ENCODE data around the gene TELO2.

DNA sequence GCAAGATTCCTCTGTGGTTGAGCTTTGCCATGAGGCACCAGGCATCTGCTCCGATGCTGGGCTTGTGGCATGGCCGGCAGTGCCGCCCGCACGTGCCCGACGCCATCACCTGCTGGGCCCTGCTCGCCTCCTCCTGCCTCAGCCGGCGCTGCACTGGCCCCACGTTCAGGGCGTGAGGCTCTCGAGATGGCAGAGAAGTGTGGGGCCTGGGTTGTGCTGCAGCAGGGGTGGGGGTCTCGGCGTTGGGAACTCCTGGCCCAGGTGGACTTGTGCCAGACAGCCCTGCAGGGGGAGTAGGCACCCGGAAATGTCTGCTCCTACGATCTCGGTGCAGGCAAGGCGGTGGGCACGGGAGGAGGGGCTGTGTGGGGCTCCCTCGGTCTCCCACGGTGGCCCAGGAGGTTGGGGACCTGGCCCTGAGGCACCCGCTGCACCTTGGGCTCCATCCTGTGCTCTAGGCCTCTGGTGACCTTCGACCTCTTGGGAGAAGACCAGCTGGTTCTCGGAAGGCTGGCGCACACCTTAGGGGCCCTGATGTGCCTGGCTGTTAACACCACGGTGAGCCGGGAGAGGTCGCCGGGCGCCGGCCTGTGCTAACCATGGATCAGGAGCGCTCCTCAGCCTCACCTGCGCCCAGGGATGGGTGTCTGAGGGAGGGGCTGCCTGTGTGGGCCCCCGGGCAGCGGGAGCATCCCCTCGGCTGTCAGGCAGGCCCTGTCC, 13.5 kb downstream of the TELO2 start:
- TF ChIP-seq, protein P1, sequence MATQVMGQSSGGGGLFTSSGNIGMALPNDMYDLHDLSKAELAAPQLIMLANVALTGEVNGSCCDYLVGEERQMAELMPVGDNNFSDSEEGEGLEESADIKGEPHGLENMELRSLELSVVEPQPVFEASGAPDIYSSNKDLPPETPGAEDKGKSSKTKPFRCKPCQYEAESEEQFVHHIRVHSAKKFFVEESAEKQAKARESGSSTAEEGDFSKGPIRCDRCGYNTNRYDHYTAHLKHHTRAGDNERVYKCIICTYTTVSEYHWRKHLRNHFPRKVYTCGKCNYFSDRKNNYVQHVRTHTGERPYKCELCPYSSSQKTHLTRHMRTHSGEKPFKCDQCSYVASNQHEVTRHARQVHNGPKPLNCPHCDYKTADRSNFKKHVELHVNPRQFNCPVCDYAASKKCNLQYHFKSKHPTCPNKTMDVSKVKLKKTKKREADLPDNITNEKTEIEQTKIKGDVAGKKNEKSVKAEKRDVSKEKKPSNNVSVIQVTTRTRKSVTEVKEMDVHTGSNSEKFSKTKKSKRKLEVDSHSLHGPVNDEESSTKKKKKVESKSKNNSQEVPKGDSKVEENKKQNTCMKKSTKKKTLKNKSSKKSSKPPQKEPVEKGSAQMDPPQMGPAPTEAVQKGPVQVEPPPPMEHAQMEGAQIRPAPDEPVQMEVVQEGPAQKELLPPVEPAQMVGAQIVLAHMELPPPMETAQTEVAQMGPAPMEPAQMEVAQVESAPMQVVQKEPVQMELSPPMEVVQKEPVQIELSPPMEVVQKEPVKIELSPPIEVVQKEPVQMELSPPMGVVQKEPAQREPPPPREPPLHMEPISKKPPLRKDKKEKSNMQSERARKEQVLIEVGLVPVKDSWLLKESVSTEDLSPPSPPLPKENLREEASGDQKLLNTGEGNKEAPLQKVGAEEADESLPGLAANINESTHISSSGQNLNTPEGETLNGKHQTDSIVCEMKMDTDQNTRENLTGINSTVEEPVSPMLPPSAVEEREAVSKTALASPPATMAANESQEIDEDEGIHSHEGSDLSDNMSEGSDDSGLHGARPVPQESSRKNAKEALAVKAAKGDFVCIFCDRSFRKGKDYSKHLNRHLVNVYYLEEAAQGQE (tag by site-specific recombination; IDR thresholded peaks at IDR 0.05), result no peak
- TF ChIP-seq, protein P2, sequence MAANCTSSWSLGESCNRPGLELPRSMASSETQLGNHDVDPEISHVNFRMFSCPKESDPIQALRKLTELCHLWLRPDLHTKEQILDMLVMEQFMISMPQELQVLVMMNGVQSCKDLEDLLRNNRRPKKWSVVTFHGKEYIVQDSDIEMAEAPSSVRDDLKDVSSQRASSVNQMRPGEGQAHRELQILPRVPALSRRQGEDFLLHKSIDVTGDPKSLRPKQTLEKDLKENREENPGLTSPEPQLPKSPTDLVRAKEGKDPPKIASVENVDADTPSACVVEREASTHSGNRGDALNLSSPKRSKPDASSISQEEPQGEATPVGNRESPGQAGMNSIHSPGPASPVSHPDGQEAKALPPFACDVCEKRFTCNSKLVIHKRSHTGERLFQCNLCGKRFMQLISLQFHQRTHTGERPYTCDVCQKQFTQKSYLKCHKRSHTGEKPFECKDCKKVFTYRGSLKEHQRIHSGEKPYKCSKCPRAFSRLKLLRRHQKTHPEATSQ (tag by site-specific recombination; IDR thresholded peaks at IDR 0.05), result no peak
- no peak for TF ChIP-seq ZNF473 (tag by site-specific recombination; IDR thresholded peaks at IDR 0.05)
- no peak for TF ChIP-seq ZNF274 (IDR thresholded peaks at IDR 0.05; ENCODE audit: low read length)
- TF ChIP-seq ZNF274 (tag by site-specific recombination; IDR thresholded peaks at IDR 0.05; ENCODE audit: borderline replicate concordance), result no peak
- TF ChIP-seq ZNF624 (tag by site-specific recombination; IDR thresholded peaks at IDR 0.05), result no peak
- TF ChIP-seq, protein P3, sequence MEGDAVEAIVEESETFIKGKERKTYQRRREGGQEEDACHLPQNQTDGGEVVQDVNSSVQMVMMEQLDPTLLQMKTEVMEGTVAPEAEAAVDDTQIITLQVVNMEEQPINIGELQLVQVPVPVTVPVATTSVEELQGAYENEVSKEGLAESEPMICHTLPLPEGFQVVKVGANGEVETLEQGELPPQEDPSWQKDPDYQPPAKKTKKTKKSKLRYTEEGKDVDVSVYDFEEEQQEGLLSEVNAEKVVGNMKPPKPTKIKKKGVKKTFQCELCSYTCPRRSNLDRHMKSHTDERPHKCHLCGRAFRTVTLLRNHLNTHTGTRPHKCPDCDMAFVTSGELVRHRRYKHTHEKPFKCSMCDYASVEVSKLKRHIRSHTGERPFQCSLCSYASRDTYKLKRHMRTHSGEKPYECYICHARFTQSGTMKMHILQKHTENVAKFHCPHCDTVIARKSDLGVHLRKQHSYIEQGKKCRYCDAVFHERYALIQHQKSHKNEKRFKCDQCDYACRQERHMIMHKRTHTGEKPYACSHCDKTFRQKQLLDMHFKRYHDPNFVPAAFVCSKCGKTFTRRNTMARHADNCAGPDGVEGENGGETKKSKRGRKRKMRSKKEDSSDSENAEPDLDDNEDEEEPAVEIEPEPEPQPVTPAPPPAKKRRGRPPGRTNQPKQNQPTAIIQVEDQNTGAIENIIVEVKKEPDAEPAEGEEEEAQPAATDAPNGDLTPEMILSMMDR (tag by site-specific recombination; IDR thresholded peaks at IDR 0.05), result no peak
- TF ChIP-seq ZNF248 (tag by site-specific recombination; IDR thresholded peaks at IDR 0.05), result no peak
- TF ChIP-seq ZNF549 (tag by site-specific recombination; IDR thresholded peaks at IDR 0.05), result no peak
- TF ChIP-seq YY1 (tag by site-specific recombination; IDR thresholded peaks at IDR 0.05), result no peak
- TF ChIP-seq SP2 (tag by site-specific recombination; IDR thresholded peaks at IDR 0.05), result no peak
